WTC11 (cell line): ENCODE results near the gene HIPK2. TPM values are rescaled to one million over a fixed set of nuclear protein-coding genes. Genes with fewer than 3 reads are reported as not detected.

Source experiments
- ATAC-seq: fragments of 200-7000 bp; cut with Tn5 transposase; 2 replicates; pipeline ENCODE4 v1.10.0; 2021; ENCODE audit warnings: mild to moderate bottlenecking, moderate library complexity
- CTCF ChIA-PET: fragments of 300-600 bp; sonication (Branson Sonifier 250); formaldehyde crosslinking; loops from one replicate; lab custom pipeline; 2021; ENCODE audit warnings: antibody characterized with exemption; lab: Charles Lee
- POLR2A ChIA-PET: fragments of 350-600 bp; sonication (Branson Sonifier 250); formaldehyde crosslinking; loops from one replicate; lab custom pipeline; 2021; ENCODE audit warnings: antibody characterized with exemption; lab: Charles Lee
- DNase-seq: peaks from one replicate; pipeline ENCODE4 v3.0.0; 2021; ENCODE audit warnings: low spot score
- H3K27ac Mint-ChIP-seq: 2 replicates; pipeline ENCODE4 v1.8.0; 2021; ENCODE audit warnings: mixed read lengths
- H3K27me3 Mint-ChIP-seq: 2 replicates; pipeline ENCODE4 v1.8.0; 2021; ENCODE audit warnings: low read depth, mild to moderate bottlenecking, moderate library complexity, mixed read lengths
- H3K36me3 Mint-ChIP-seq: 2 replicates; pipeline ENCODE4 v1.8.0; 2021; ENCODE audit warnings: mixed read lengths
- H3K4me1 Mint-ChIP-seq: 2 replicates; pipeline ENCODE4 v1.8.0; 2022; ENCODE audit warnings: mixed read lengths
- H3K4me3 Mint-ChIP-seq: 2 replicates; pipeline ENCODE4 v1.8.0; 2021; ENCODE audit warnings: mild to moderate bottlenecking, moderate library complexity, mixed read lengths
- H3K9me3 Mint-ChIP-seq: 2 replicates; pipeline ENCODE4 v1.8.0; 2021; ENCODE audit warnings: mixed read lengths
- AR ChIP-seq: fragments of 250-450 bp; sonication (Bioruptor Pico); IDR thresholded peaks from 2 replicates; pipeline ENCODE4 v1.9.0; 2021; ENCODE audit warnings: mild to moderate bottlenecking
- ATF1 ChIP-seq: sonication (generic); formaldehyde crosslinking; IDR thresholded peaks from 2 replicates; pipeline ENCODE4 v1.8.1; 2023; ENCODE audit warnings: mild to moderate bottlenecking, moderate library complexity, missing genetic modification reagents
- CBFB ChIP-seq: sonication (generic); formaldehyde crosslinking; IDR thresholded peaks from 2 replicates; pipeline ENCODE4 v1.8.1; 2022; ENCODE audit warnings: mild to moderate bottlenecking, low read depth, missing genetic modification reagents
- CREB1 ChIP-seq: sonication (generic); formaldehyde crosslinking; IDR thresholded peaks from 2 replicates; pipeline ENCODE4 v1.8.0; 2023; ENCODE audit warnings: mild to moderate bottlenecking, missing genetic modification reagents
- ESRRA ChIP-seq: sonication (generic); formaldehyde crosslinking; IDR thresholded peaks from 2 replicates; pipeline ENCODE4 v1.8.1; 2022; ENCODE audit warnings: mild to moderate bottlenecking, missing genetic modification reagents, borderline replicate concordance
- FOXJ3 ChIP-seq: sonication (generic); formaldehyde crosslinking; IDR thresholded peaks from 2 replicates; pipeline ENCODE4 v1.9.0; 2021; ENCODE audit warnings: missing genetic modification reagents, mild to moderate bottlenecking, borderline replicate concordance
- FOXK1 ChIP-seq: sonication (generic); formaldehyde crosslinking; IDR thresholded peaks from 2 replicates; pipeline ENCODE4 v1.8.0; 2022; ENCODE audit warnings: mild to moderate bottlenecking, moderate library complexity, missing genetic modification reagents
- FOXP4 ChIP-seq: sonication (generic); formaldehyde crosslinking; IDR thresholded peaks from 2 replicates; pipeline ENCODE4 v1.8.0; 2022; ENCODE audit warnings: mild to moderate bottlenecking, missing genetic modification reagents
- HMGXB4 ChIP-seq: sonication (generic); formaldehyde crosslinking; IDR thresholded peaks from 2 replicates; pipeline ENCODE4 v1.8.1; 2023; ENCODE audit warnings: mild to moderate bottlenecking, moderate library complexity, missing genetic modification reagents
- IRF2 ChIP-seq: sonication (generic); formaldehyde crosslinking; IDR thresholded peaks from 2 replicates; pipeline ENCODE4 v1.8.0; 2022; ENCODE audit warnings: low read depth, missing genetic modification reagents, borderline replicate concordance
- MYBL2 ChIP-seq: sonication (generic); formaldehyde crosslinking; IDR thresholded peaks from 2 replicates; pipeline ENCODE4 v1.8.1; 2023; ENCODE audit warnings: mild to moderate bottlenecking, moderate library complexity, missing genetic modification reagents
- NFE2L1 ChIP-seq: sonication (generic); formaldehyde crosslinking; IDR thresholded peaks from 2 replicates; pipeline ENCODE4 v1.8.1; 2023; ENCODE audit warnings: missing genetic modification reagents
- NR3C1 ChIP-seq: sonication (generic); formaldehyde crosslinking; conservative IDR thresholded peaks from 2 replicates; pipeline ENCODE4 v1.8.1; 2023; ENCODE audit warnings: low read depth, mild to moderate bottlenecking, missing genetic modification reagents
- ZNF317 ChIP-seq: sonication (generic); formaldehyde crosslinking; IDR thresholded peaks from 2 replicates; pipeline ENCODE4 v1.8.1; 2023; ENCODE audit warnings: low read depth, mild to moderate bottlenecking, moderate library complexity, missing genetic modification reagents, borderline replicate concordance
- ZNF532 ChIP-seq: fragments of 250-450 bp; sonication (Bioruptor Pico); IDR thresholded peaks from 2 replicates; pipeline ENCODE4 v1.9.0; 2021; ENCODE audit warnings: mild to moderate bottlenecking, borderline replicate concordance
- ZNF671 ChIP-seq: fragments of 250-450 bp; sonication (Bioruptor Pico); IDR thresholded peaks from 2 replicates; pipeline ENCODE4 v1.8.0; 2021; ENCODE audit warnings: mild to moderate bottlenecking
- ZSCAN18 ChIP-seq: fragments of 250-450 bp; sonication (Bioruptor Pico); IDR thresholded peaks from 2 replicates; pipeline ENCODE4 v2.1.2; 2022; ENCODE audit warnings: mild to moderate bottlenecking, moderate library complexity
- total RNA-seq: library from RNA; stranded (reverse); gene quantifications from 3 replicates; pipeline ENCODE4 v1.2.3, GENCODE V29; 2021

The HIPK2 gene
- total RNA-seq, 1 experiment from 2014 or later = 25.3 TPM

- ChIA-PET POLR2A (no interaction called here), CTCF (interaction anchor here (1.0 to 3.2 kb wide), 4 partner anchors 12 to 344 kb away, joined by 3 to 15 read pairs (median 4); no protein-coding TSS in a partner anchor)
- H3K27ac Mint-ChIP-seq = no peak overlapping the region; the same call in 1 of the 2 replicates
- TF ChIP-seq MYBL2 (CRISPR knock-in tag) (no peak), HMGXB4 (CRISPR knock-in tag) (no peak), ZNF532 (CRISPR knock-in tag) (no peak), IRF2 (CRISPR knock-in tag) (no peak), FOXP4 (CRISPR knock-in tag) (no peak), ESRRA (CRISPR knock-in tag) (no peak), AR (CRISPR knock-in tag) (no peak), ZNF671 (CRISPR knock-in tag) (no peak), ZNF317 (CRISPR knock-in tag) (no peak), CREB1 (CRISPR knock-in tag) (no peak), CBFB (no peak), NR3C1 (CRISPR knock-in tag) (no peak), FOXJ3 (no peak), ZSCAN18 (no peak), FOXK1 (CRISPR knock-in tag) (no peak), ATF1 (CRISPR knock-in tag) (no peak), NFE2L1 (CRISPR knock-in tag) (no peak)
- no peak overlapping the region for H3K4me3 Mint-ChIP-seq
- peaks cover 36% of the 10 kb centered on the region for H3K4me1 Mint-ChIP-seq
- no peaks in the 10 kb centered on the region for H3K36me3 Mint-ChIP-seq
- ATAC-seq (peak; percentile 27), DNase-seq (no peak)
- H3K27me3 Mint-ChIP-seq = no peaks in the 10 kb centered on the region
- no peaks in the 10 kb centered on the region for H3K9me3 Mint-ChIP-seq
Observed at GRCh38 chr7:139658908-139659675, 118.7 kb downstream of the HIPK2 start.
